ENCODE results near the gene ERC1.
"Not testable (repeated sequence)": the region's sequence is repeated elsewhere in the genome, so short reads cannot be mapped to it uniquely, and the experiment has no call there.

Gene ERC1

DNA sequence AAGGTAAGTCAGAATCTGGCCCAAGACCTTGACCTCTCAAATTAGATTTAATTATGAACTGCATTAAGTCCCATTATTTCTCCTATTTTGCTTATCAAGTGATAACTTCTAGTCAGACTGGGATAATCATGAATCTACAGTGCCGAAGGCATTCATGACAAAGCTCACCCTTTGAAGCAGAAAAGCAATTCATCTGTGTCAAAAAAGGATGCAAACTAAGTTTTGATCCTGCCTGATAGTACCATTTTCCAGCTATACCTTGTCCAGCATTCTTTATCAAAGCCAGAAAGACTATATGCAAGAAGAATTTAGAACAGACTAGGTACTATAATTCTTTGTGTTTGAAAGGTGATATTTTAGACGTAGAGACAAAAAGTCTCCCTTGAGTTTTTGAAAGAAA lies 335.2 kb downstream of the ERC1 start:
- Histone ChIP-seq H4K20me1 (no peaks in the 10 kb centered on the region), H3K4me2 (no peak overlapping the region), H3K27me3 (no peaks in the 10 kb centered on the region), H3K9me3 (no peaks in the 10 kb centered on the region), H3K4me1 (no peaks in the 10 kb centered on the region), H3K36me3 (no peaks in the 10 kb centered on the region), H3K4me3 (no peak overlapping the region), H3K27ac (no peak overlapping the region), H3K9ac (no peak overlapping the region)
- no peak for TF ChIP-seq Cebpa-rat (IDR thresholded peaks at IDR 0.05)

DNA sequence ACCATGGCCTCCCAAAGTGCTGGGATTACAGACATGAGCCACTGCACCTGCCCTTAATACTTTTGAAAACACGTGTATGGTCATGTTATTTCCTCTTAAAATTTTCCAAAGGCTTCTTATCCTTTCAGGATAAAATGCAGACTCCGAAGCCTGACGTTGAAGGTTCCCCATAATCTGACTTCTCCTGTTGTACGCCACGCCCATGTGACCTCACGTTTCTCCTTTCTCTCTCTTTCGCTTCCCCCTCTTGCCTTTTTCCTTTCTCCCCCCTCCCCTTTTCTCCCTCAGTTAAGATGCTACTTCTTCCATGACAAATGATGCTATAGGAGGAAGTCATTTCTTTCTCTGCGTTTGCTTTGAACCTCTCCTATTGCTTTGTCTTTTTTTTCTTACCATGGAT lies 337.4 kb downstream of the ERC1 start:
- Histone ChIP-seq H3K27me3 (no peaks in the 10 kb centered on the region), H3K27ac (no peak overlapping the region), H3K9ac (no peak overlapping the region), H4K20me1 (no peaks in the 10 kb centered on the region), H3K4me2 (no peak overlapping the region), H3K36me3 (peaks cover 7% of the 10 kb centered on the region; the same call in 1 of the 2 replicates), H3K4me3 (no peak overlapping the region), H3K9me3 (peaks cover 5% of the 10 kb centered on the region; the same call in 1 of the 2 replicates), H3K4me1 (no peaks in the 10 kb centered on the region)
- no peak for TF ChIP-seq Cebpa-rat (IDR thresholded peaks at IDR 0.05)

DNA sequence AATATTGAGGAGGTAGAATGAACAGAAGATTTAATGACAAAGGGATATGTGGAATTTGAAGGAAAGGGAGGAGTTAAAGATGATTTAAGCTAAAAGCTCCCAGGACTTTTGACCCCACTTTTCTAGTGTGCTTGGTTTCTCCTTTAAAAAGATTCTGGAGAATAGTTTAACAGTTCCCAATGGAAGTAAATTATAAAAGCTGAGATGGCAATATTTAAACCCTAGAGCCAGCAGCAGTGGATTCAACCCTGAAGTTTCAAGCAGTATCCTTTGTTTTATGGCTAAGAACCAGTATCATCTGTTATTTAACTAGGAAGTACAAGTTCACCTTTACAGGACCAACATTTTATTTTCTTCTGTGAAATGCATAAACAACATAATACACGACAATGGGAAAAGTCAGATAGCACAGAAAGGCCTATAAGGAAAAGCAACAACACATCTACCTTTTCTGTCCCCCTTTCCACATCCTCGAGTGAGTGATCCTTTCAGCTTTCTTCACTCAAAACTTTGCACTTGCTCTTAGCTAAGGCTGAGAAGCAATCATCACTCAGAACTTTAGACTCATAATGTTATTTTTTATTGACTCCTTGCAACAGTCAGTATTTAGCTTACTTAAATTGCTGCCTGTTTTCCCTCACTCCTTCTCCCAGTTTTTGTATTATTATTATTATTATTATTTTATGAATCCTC lies 338.9 kb downstream of the ERC1 start:
- H3K36me3 ChIP-seq = peaks cover 7% of the 10 kb centered on the region
- H3K4me1 ChIP-seq = no peaks in the 10 kb centered on the region
- no peak for TF ChIP-seq Cebpa-rat (IDR thresholded peaks at IDR 0.05)
- H3K9me3 ChIP-seq = peaks cover 15% of the 10 kb centered on the region
- H3K9ac ChIP-seq = no peak overlapping the region
- no peaks in the 10 kb centered on the region for H4K20me1 ChIP-seq
- H3K27me3 ChIP-seq = no peaks in the 10 kb centered on the region
- no peak overlapping the region for H3K4me2 ChIP-seq
- no peak overlapping the region for H3K4me3 ChIP-seq
- no peak overlapping the region for H3K27ac ChIP-seq

DNA sequence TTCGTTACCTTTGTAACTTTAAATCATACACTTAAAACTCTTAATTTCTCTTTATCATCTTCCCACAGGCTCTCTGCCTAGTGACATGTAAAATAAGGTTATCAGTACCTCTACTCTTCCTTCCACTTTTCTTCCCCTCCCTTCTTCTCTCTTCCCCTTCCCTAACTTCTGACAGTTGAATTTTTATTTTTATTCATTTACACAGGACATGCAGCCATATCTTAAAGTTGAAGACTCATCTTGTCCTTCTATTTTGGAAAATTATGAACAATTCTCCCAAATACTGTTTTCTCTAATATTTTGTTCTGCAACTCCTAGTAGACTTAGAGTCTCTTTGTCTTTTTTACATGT lies 339.4 kb downstream of the ERC1 start:
- H3K27me3 ChIP-seq = no peaks in the 10 kb centered on the region
- peaks cover 20% of the 10 kb centered on the region for H3K9me3 ChIP-seq
- H3K36me3 ChIP-seq = peaks cover 7% of the 10 kb centered on the region
- H3K4me1 ChIP-seq = no peaks in the 10 kb centered on the region
- no peak overlapping the region for H3K27ac ChIP-seq
- H3K9ac ChIP-seq = no peak overlapping the region
- no peaks in the 10 kb centered on the region for H4K20me1 ChIP-seq
- H3K4me3 ChIP-seq = no peak overlapping the region
- TF ChIP-seq Cebpa-rat (IDR thresholded peaks at IDR 0.05) = no peak
- no peak overlapping the region for H3K4me2 ChIP-seq

DNA sequence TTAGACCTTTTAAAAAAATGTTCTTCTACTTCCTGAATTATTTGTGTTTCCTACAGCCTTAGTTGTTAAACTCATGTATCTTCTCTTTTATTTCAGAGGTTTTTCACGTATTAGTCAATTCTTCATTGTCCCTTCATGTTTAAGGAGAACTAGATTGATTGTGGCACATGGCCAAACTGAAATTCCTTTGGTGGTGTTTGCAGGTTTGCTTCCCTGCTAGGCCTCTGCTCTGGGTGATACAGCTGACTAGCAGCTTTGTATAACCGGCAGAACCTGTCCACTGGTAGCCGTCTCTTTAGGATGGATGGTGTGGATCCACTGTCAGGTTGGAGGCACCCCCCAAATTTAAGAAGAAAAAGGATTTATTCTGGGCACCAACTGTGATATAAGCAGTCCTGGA lies 341.3 kb downstream of the ERC1 start:
- H3K4me2 ChIP-seq = no peak overlapping the region
- H3K4me1 ChIP-seq = no peaks in the 10 kb centered on the region
- H3K9ac ChIP-seq = no peak overlapping the region
- no peak for TF ChIP-seq Cebpa-rat (IDR thresholded peaks at IDR 0.05)
- H3K27ac ChIP-seq = no peak overlapping the region
- H3K36me3 ChIP-seq = peaks cover 7% of the 10 kb centered on the region
- no peak overlapping the region for H3K4me3 ChIP-seq
- H3K9me3 ChIP-seq = peaks cover 22% of the 10 kb centered on the region
- no peaks in the 10 kb centered on the region for H3K27me3 ChIP-seq
- no peaks in the 10 kb centered on the region for H4K20me1 ChIP-seq

DNA sequence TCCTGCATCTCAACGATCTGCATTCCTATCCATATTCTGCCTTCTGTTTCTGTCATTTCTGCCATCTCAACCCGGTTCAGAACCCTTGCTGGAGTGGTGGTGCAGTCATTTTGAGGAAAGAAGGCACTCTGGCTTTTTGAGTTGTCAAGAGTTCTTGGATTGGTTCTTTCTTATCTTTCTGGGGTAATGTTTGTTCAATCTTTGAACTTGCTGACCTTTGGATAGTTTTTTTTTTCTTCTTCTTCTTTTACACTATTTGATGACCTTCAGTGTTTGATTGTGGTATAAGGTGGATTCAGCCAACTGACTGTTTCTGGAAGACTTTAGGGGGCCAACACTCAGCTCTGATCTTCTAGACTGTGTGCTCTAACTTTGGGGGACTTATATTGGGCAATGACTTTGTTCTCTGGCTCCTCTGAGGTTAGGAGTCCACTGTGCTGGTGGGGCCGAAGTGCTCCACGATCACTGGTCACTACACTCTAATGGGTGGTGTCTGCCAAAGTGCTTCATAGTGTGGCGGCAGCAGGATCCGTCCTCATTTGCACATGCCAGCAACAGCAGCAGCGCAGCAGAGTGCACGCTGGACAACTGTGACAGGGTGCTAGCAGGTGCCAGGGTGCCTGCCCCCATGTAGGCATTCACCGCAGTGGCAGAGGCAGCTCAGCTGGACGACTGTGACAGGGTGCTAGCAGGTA lies 347.6 kb downstream of the ERC1 start:
- Histone ChIP-seq H3K4me2 (no peak overlapping the region), H3K4me1 (no peaks in the 10 kb centered on the region), H3K27me3 (no peaks in the 10 kb centered on the region), H3K36me3 (peaks cover 23% of the 10 kb centered on the region), H3K27ac (no peak overlapping the region), H3K9me3 (peaks cover 17% of the 10 kb centered on the region), H4K20me1 (no peaks in the 10 kb centered on the region), H3K4me3 (no peak overlapping the region), H3K9ac (no peak overlapping the region)
- no peak for TF ChIP-seq Cebpa-rat (IDR thresholded peaks at IDR 0.05)

DNA sequence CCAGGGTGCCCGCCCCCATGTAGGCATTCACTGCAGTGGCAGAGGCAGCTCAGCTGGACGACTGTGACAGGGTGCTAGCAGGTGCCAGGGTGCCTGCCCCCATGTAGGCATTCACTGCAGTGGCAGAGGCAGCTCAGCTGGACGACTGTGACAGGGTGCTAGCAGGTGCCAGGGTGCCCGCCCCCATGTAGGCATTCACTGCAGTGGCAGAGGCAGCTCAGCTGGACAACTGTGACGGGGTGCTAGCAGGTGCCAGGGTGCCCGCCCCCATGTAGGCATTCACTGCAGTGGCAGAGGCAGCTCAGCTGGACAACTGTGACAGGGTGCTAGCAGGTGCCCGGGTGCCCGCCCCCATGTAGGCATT lies 348.1 kb downstream of the ERC1 start:
- H3K4me2 ChIP-seq, H4K20me1 ChIP-seq, H3K4me1 ChIP-seq, H3K4me3 ChIP-seq, H3K27ac ChIP-seq, H3K27me3 ChIP-seq, H3K9ac ChIP-seq: not testable (repeated sequence)
- H3K9me3 ChIP-seq = peaks cover 13% of the 10 kb centered on the region
- peaks cover 23% of the 10 kb centered on the region for H3K36me3 ChIP-seq

DNA sequence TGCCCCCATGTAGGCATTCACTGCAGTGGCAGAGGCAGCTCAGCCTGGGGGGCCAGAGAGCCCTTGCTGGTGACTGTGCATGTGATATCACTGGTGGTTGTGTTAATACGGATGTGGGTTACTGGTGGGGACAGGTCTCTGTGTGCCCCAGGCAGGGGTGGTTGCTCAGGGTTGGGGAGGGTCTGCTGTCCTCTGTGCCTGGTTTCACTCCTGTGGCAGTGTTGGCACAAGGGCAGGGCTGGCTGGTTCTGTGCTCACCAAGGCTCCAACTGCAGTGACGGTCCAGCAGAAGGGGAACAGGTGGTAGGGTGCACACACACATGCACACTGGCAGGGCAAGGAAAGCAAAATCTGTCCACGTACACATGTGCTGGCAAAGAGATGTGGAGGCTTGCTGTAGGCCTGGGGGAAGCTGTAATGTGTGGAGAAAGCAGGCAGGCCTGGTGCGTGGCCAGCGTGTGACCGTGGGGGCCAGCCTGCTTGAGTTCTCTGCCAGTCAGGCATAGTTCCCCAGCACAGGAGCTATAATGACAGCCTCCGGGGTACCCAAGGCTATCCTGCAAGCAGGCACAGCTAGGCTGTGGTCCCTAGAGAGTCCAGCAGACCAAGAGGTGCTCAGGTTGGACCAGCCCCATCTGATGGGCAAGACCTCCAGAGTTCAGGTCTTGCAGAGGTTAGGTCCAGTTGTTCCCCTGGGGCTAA lies 348.7 kb downstream of the ERC1 start:
- no peak overlapping the region for H3K9ac ChIP-seq
- no peak for TF ChIP-seq Cebpa-rat (IDR thresholded peaks at IDR 0.05)
- no peaks in the 10 kb centered on the region for H3K27me3 ChIP-seq
- H3K4me1 ChIP-seq = no peaks in the 10 kb centered on the region
- H3K4me3 ChIP-seq = no peak overlapping the region
- no peak overlapping the region for H3K4me2 ChIP-seq
- no peaks in the 10 kb centered on the region for H4K20me1 ChIP-seq
- H3K36me3 ChIP-seq = peaks cover 23% of the 10 kb centered on the region; the same call in 1 of the 2 replicates
- no peak overlapping the region for H3K27ac ChIP-seq
- H3K9me3 ChIP-seq = peaks cover 9% of the 10 kb centered on the region

DNA sequence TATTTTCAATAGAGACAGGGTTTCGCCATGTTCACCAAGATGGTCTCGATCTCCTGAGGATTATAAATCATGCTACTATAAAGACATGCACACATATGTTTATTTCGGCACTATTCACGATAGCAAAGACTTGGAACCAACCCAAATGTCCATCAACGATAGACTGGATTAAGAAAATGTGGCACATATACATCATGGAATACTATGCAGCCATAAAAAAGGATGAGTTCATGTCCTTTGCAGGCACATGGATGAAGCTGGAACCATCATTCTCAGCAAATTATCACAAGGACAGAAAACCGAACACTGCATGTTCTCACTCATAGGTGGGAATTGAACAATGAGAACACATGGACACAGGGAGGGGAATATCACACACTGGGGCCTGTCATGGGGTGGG lies 350.2 kb downstream of the ERC1 start:
- H3K9ac ChIP-seq, H3K27me3 ChIP-seq, H3K4me3 ChIP-seq, H3K27ac ChIP-seq, H4K20me1 ChIP-seq, H3K9me3 ChIP-seq, H3K4me2 ChIP-seq, H3K4me1 ChIP-seq: not testable (repeated sequence)
- peaks cover 23% of the 10 kb centered on the region; the same call in 1 of the 2 replicates for H3K36me3 ChIP-seq

DNA sequence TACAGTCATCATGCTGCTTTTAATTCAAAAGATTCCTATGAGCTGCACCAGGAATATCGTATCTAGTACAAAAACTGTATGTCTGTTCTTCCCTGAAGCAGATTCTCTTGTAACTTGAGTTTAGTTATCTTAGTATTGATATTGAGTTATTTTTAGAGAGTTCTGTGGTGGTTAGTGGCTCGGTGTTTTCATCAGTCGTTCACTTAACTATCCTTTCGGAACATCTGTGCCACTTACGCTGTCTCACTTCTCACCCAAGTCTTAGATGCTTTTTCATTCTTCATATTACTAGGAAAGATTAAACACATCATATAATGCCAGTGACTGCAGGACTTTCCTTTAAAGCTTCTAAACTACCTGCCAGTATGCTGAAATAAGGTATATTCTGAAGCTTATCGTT lies 352.4 kb downstream of the ERC1 start:
- no peak overlapping the region for H3K9ac ChIP-seq
- H3K27ac ChIP-seq = no peak overlapping the region
- H3K27me3 ChIP-seq = no peaks in the 10 kb centered on the region
- no peaks in the 10 kb centered on the region for H3K9me3 ChIP-seq
- no peak overlapping the region for H3K4me2 ChIP-seq
- no peaks in the 10 kb centered on the region for H3K4me1 ChIP-seq
- TF ChIP-seq Cebpa-rat (IDR thresholded peaks at IDR 0.05) = no peak
- H4K20me1 ChIP-seq = no peaks in the 10 kb centered on the region
- H3K36me3 ChIP-seq = peaks cover 27% of the 10 kb centered on the region; the same call in 1 of the 2 replicates
- no peak overlapping the region for H3K4me3 ChIP-seq
